T-cell (primary cell): ENCODE measurements around the gene DAB2IP. TPM values are rescaled to one million over a fixed set of nuclear protein-coding genes. Genes with fewer than 3 reads are reported as not detected.

Experiments used
- ATAC-seq, 4 experiments: fragments of 200-7000 bp in 3 of 4; fragments of 150-1000 bp in 1 of 4; cut with Tn5 transposase; replicated peaks in 1 of 4; 1 replicate in 3 of 4; 2 replicates in 1 of 4; pipeline ENCODE4 v1.10.0; 2021; ENCODE audit warnings: moderate library complexity in 3 of 4, mild to moderate bottlenecking in 2 of 4, moderate number of reproducible peaks in 1 of 4
- CTCF ChIA-PET, 2 donors: fragments of 300-600 bp; sonication (Branson Sonifier 250); formaldehyde crosslinking; loops; one replicate each; lab custom pipeline; 2022; ENCODE audit warnings: antibody characterized with exemption in 2 of 2; lab: Charles Lee
- POLR2A ChIA-PET, 2 donors: fragments of 300-600 bp; sonication (Branson Sonifier 250); formaldehyde crosslinking; loops; one replicate each; lab custom pipeline; 2022; ENCODE audit warnings: antibody characterized with exemption in 2 of 2; lab: Charles Lee
- DNase-seq, 35 experiments: peaks; one replicate each; pipeline versions ENCODE4 v3.0.0 to v3.0.0-alpha.2; 2013 to 2023
- H3K27ac ChIP-seq: one replicate; pipeline ENCODE4 v1.5.1; 2013; ENCODE audit warnings: low read length
- H3K27me3 ChIP-seq, 2 experiments: replicated peaks in 1 of 2; 1 replicate in 1 of 2; 2 replicates in 1 of 2; pipeline versions ENCODE4 v1.6.1 to v1.7.0; 2013; ENCODE audit warnings: low read length in 1 of 2, mixed read lengths in 1 of 2; ENCODE audit not compliant: control insufficient read depth in 2 of 2, insufficient read depth in 2 of 2; ENCODE audit errors: extremely low read depth in 1 of 2
- H3K36me3 ChIP-seq, 2 donors: 1 replicate in 1 of 2; 2 replicates in 1 of 2; pipeline versions ENCODE4 v1.6.1 to v1.7.0; 2013; ENCODE audit warnings: low read length in 1 of 2; ENCODE audit not compliant: control insufficient read depth in 2 of 2, insufficient read depth in 1 of 2; ENCODE audit errors: extremely low read depth in 1 of 2
- H3K4me1 ChIP-seq, 2 experiments: 1 replicate in 1 of 2; 2 replicates in 1 of 2; pipeline versions ENCODE4 v1.6.1 to v1.7.0; 2013; ENCODE audit warnings: low read length in 2 of 2, mixed read lengths in 1 of 2; ENCODE audit not compliant: insufficient read depth in 2 of 2, control insufficient read depth in 1 of 2; ENCODE audit errors: extremely low read depth in 1 of 2
- H3K4me3 ChIP-seq, 2 donors: 1 replicate in 1 of 2; 2 replicates in 1 of 2; pipeline versions ENCODE4 v1.5.1 to v1.7.0; 2013; ENCODE audit warnings: mild to moderate bottlenecking in 2 of 2, low read length in 1 of 2, moderate library complexity in 1 of 2; ENCODE audit not compliant: control insufficient read depth in 1 of 2; ENCODE audit errors: extremely low read depth in 1 of 2
- H3K9me3 ChIP-seq: 2 replicates; pipeline ENCODE4 v1.7.0; 2013
- H3K27ac Mint-ChIP-seq, 2 donors: one replicate each; pipeline ENCODE4 v1.8.0; 2020 to 2021; ENCODE audit warnings: mild to moderate bottlenecking in 2 of 2, mixed read lengths in 2 of 2
- H3K27me3 Mint-ChIP-seq, 2 donors: one replicate each; pipeline ENCODE4 v1.8.0; 2021 to 2022; ENCODE audit warnings: mixed read lengths in 2 of 2
- H3K36me3 Mint-ChIP-seq: one replicate; pipeline ENCODE4 v1.8.0; 2021; ENCODE audit warnings: mixed read lengths
- H3K4me1 Mint-ChIP-seq, 3 donors: one replicate each; pipeline ENCODE4 v1.8.0; 2020 to 2022; ENCODE audit warnings: mixed read lengths in 3 of 3, mild to moderate bottlenecking in 1 of 3
- H3K4me3 Mint-ChIP-seq, 3 donors: one replicate each; pipeline ENCODE4 v1.8.0; 2020 to 2022; ENCODE audit warnings: mild to moderate bottlenecking in 3 of 3, mixed read lengths in 3 of 3, moderate library complexity in 3 of 3
- H3K9me3 Mint-ChIP-seq, 3 donors: one replicate each; pipeline ENCODE4 v1.8.0; 2020 to 2022; ENCODE audit warnings: mixed read lengths in 3 of 3
- WGBS: methylation state at CpG from one replicate; pipeline ENCODE4 v1.1.5; 2013; ENCODE audit warnings: missing lambda C conversion rate; ENCODE audit not compliant: insufficient coverage; 5-methylcytosine and 5-hydroxymethylcytosine counted together
- total RNA-seq, 35 experiments: library from RNA in 6 of 35; stranded (reverse) in 6 of 35; fragments of 120-200 nt in 1 of 35; gene quantifications; one replicate each; pipeline versions ENCODE4 v1.2.1 to v1.2.4 and lab custom pipeline; 2013 to 2026

DAB2IP gene
- total RNA-seq, 5 donors from 2014 or later (not counting 1 experiment from before 2014, with no cell fraction given): 0.22 to 0.53 (median 0.34) TPM; not detected in 1

GRCh38 chr9:121671612-121672155 lies 20.2 kb downstream of the DAB2IP start:
- DNase-seq (no peak), ATAC-seq (no peak)
- H3K27ac Mint-ChIP-seq: no peak overlapping the region

GRCh38 chr9:121672213-121672612 lies 20.8 kb downstream of the DAB2IP start:
- CTCF ChIA-PET: no interaction called here
- ATAC-seq: no peak
- Mint-ChIP-seq H3K27ac (no peak overlapping the region), H3K36me3 (no peaks in the 10 kb centered on the region), H3K9me3 (peaks cover 0 to 3% (median 0%) of the 10 kb centered on the region in 3 donors), H3K27me3 (peaks cover 12 to 36% of the 10 kb centered on the region in 2 donors), H3K4me1 (no peaks in the 10 kb centered on the region), H3K4me3 (no peak overlapping the region)
- H3K4me3 ChIP-seq: no peak overlapping the region
- H3K9me3 ChIP-seq: no peaks in the 10 kb centered on the region
- WGBS: 90% methylated on average over 5 of the region's 7 CpGs
- no peak overlapping the region for H3K27ac ChIP-seq
- H3K36me3 ChIP-seq: no peaks in the 10 kb centered on the region
- DNase-seq: no peak
- H3K4me1 ChIP-seq: no peaks in the 10 kb centered on the region
- POLR2A ChIA-PET: no interaction called here
- H3K27me3 ChIP-seq: peaks cover 0 to 32% of the 10 kb centered on the region in 2 experiments

More at GRCh38 chr9:121671612-121672155, 20.2 kb downstream of the DAB2IP start:
- no peaks in the 10 kb centered on the region for H3K4me1 ChIP-seq
- Mint-ChIP-seq H3K4me1 (no peaks in the 10 kb centered on the region), H3K9me3 (peaks cover 0 to 3% (median 0%) of the 10 kb centered on the region in 3 donors), H3K4me3 (no peak overlapping the region), H3K36me3 (no peaks in the 10 kb centered on the region), H3K27me3 (peaks cover 12 to 36% of the 10 kb centered on the region in 2 donors)
- H3K9me3 ChIP-seq: no peaks in the 10 kb centered on the region
- H3K27ac ChIP-seq: no peak overlapping the region
- H3K36me3 ChIP-seq: no peaks in the 10 kb centered on the region
- 100% methylated on average over 1 of the region's 5 CpGs for WGBS
- H3K4me3 ChIP-seq: no peak overlapping the region
- H3K27me3 ChIP-seq: peaks cover 0 to 32% of the 10 kb centered on the region in 2 experiments
- POLR2A ChIA-PET: no interaction called here
- CTCF ChIA-PET: no interaction called here

- H3K9me3 Mint-ChIP-seq: peaks cover 0 to 3% (median 0%) of the 10 kb centered on the region in 3 donors
- ChIA-PET CTCF (interaction anchor here in 1 of 2 donors (0.6 kb wide), 1 partner anchor 304 kb away, joined by 4 read pairs; no protein-coding TSS in a partner anchor), POLR2A (no interaction called here)
- DNase-seq (no peak), ATAC-seq (no peak)
- Histone ChIP-seq H3K36me3 (no peaks in the 10 kb centered on the region), H3K9me3 (no peaks in the 10 kb centered on the region), H3K4me1 (no peaks in the 10 kb centered on the region), H3K4me3 (no peak overlapping the region), H3K27me3 (peaks cover 0 to 34% of the 10 kb centered on the region in 2 experiments), H3K27ac (no peak overlapping the region)
- WGBS: no CpG with 5 or more reads among the region's 1 CpG
- H3K4me3 Mint-ChIP-seq: no peak overlapping the region
- H3K27ac Mint-ChIP-seq: no peak overlapping the region
- no peaks in the 10 kb centered on the region for H3K36me3 Mint-ChIP-seq
- H3K27me3 Mint-ChIP-seq: peaks cover 12 to 36% of the 10 kb centered on the region in 2 donors
- H3K4me1 Mint-ChIP-seq: no peaks in the 10 kb centered on the region
Observed at GRCh38 chr9:121672986-121673385, 21.6 kb downstream of the DAB2IP start.

- Histone ChIP-seq H3K9me3 (no peaks in the 10 kb centered on the region), H3K4me3 (no peak overlapping the region), H3K27ac (no peak overlapping the region), H3K36me3 (no peaks in the 10 kb centered on the region), H3K27me3 (peaks cover 0 to 34% of the 10 kb centered on the region in 2 experiments), H3K4me1 (no peaks in the 10 kb centered on the region)
- no peak overlapping the region for H3K4me3 Mint-ChIP-seq
- H3K27me3 Mint-ChIP-seq: peaks cover 12 to 36% of the 10 kb centered on the region in 2 donors
- ATAC-seq (no peak), DNase-seq (no peak)
- WGBS: 88% methylated on average over 4 of the region's 7 CpGs
- H3K27ac Mint-ChIP-seq: no peak overlapping the region
- CTCF ChIA-PET: interaction anchor here in 1 of 2 donors (0.6 kb wide), 1 partner anchor 304 kb away, joined by 4 read pairs; no protein-coding TSS in a partner anchor
- no peaks in the 10 kb centered on the region for H3K4me1 Mint-ChIP-seq
- no peaks in the 10 kb centered on the region for H3K36me3 Mint-ChIP-seq
- H3K9me3 Mint-ChIP-seq: peaks cover 0 to 3% (median 0%) of the 10 kb centered on the region in 3 donors
- POLR2A ChIA-PET: no interaction called here
Observed at GRCh38 chr9:121673576-121673975, 22.1 kb downstream of the DAB2IP start.

- no peaks in the 10 kb centered on the region for H3K36me3 ChIP-seq
- Mint-ChIP-seq H3K4me3 (no peak overlapping the region), H3K36me3 (no peaks in the 10 kb centered on the region), H3K27me3 (peaks cover 12 to 36% of the 10 kb centered on the region in 2 donors), H3K27ac (no peak overlapping the region), H3K9me3 (peaks cover 0 to 3% (median 0%) of the 10 kb centered on the region in 3 donors), H3K4me1 (no peaks in the 10 kb centered on the region)
- ChIA-PET CTCF (no interaction called here), POLR2A (no interaction called here)
- no peaks in the 10 kb centered on the region for H3K4me1 ChIP-seq
- H3K4me3 ChIP-seq: no peak overlapping the region
- DNase-seq (no peak), ATAC-seq (no peak)
- H3K27me3 ChIP-seq: peaks cover 0 to 37% of the 10 kb centered on the region in 2 experiments
- WGBS: 93% methylated on average over 4 of the region's 8 CpGs
- H3K9me3 ChIP-seq: no peaks in the 10 kb centered on the region
- no peak overlapping the region for H3K27ac ChIP-seq
Observed at GRCh38 chr9:121674017-121674416, 22.6 kb downstream of the DAB2IP start.

GRCh38 chr9:121674952-121675351 lies 23.5 kb downstream of the DAB2IP start:
- Mint-ChIP-seq H3K4me3 (no peak overlapping the region), H3K27ac (no peak overlapping the region), H3K27me3 (peaks cover 6 to 33% of the 10 kb centered on the region in 2 donors), H3K9me3 (peaks cover 0 to 2% (median 0%) of the 10 kb centered on the region in 3 donors), H3K4me1 (no peaks in the 10 kb centered on the region), H3K36me3 (no peaks in the 10 kb centered on the region)
- H3K9me3 ChIP-seq: no peaks in the 10 kb centered on the region
- H3K4me1 ChIP-seq: no peaks in the 10 kb centered on the region
- no peak overlapping the region for H3K4me3 ChIP-seq
- H3K27me3 ChIP-seq: peaks cover 0 to 40% of the 10 kb centered on the region in 2 experiments
- DNase-seq: no peak
- no peak for ATAC-seq
- no peaks in the 10 kb centered on the region for H3K36me3 ChIP-seq
- ChIA-PET CTCF (no interaction called here), POLR2A (no interaction called here)
- 38% methylated on average over 6 of the region's 6 CpGs for WGBS
- H3K27ac ChIP-seq: no peak overlapping the region
